ENCODE results near the gene SNCB.
"Not testable (repeated sequence)": the region's sequence is repeated elsewhere in the genome, so short reads cannot be mapped to it uniquely, and the experiment has no call there.

The SNCB gene

DNA sequence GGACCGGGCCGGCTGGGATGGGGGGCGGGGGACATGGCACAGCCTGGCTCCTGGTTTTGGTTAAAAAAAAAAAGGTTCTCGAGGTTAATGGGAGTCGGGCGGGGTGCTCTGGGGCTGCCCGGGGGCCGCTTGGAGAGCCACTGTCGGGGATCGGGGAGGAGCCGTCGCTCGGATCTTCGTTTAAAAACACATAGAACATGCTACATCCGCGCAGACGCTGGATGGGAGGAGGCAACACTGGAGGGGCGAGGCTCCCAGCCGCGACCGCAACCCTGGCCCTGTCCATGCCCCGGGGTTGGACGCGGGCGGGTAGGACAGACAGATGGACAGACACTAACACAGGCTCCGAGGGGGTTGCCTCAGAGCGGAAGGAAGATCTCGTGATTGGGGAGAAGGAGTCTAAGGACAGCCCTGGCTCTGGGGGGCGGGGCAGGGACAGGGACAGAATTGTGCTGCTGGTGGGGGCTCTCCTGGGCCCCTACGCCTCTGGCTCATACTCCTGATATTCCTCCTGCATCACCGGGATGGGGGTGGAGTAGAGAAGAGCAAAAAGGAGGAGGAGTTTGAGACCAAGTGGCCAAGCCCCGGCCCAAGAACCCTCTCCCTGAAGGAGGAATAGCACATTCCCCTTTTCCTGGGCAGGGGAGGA lies 9.9 kb downstream of the SNCB start:
- no peak for DNase-seq

DNA sequence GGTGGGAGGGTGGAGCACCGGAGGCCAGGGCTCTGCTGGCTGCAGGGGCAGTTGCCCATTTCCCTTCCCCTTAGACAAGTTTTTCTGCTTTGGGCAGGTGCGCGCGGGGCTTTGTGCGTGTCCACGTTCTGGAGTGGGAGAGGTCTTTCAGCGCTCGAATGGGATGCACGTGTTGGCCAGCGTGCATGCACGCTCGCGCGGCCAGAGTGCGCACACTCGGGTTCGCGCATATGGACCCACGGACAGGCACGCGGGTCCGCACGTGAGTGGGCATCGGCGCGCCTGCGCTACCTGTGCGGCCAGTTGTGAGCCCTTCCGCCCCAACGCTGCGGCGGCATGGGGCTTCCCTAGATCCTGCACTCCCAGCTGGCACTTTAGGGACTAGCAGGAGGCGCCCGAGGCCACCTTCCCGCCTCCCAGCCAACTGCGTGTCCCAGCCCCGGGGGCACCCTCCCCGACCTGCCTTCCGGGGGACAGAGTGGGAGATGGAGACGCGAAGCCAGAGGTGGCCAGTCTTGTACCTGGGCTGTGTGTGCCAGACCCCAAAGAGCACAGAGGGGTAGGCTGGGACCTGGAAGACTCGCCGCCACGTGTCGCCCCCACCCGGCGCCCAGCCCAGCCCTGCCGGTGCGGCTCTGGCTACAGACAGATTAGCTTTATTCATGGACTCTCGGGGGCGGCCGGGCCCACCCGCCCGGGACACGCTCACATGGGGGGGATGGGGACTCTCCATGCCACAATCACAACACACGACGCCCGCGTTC lies 10.6 kb downstream of the SNCB start:
- no peak for DNase-seq

DNA sequence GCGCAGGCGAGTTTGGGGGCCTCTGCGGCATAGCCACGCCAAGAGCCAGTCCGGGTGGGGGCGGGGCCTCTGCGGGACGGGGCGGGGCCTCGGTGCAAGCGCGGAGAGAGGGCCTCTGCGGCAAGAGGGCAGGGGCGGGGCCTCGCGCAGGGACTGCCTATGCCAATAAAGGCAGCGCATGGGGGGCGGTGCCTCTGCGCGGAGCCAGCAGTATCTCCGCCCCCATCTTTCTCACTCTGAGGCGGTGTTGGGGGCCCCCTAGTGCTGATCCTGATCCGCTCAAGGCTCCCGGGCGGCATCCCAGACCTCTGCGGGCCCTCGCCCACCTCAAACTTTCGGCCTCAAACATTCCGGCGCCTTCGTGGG lies 11.1 kb downstream of the SNCB start:
- DNase-seq = no peak

DNA sequence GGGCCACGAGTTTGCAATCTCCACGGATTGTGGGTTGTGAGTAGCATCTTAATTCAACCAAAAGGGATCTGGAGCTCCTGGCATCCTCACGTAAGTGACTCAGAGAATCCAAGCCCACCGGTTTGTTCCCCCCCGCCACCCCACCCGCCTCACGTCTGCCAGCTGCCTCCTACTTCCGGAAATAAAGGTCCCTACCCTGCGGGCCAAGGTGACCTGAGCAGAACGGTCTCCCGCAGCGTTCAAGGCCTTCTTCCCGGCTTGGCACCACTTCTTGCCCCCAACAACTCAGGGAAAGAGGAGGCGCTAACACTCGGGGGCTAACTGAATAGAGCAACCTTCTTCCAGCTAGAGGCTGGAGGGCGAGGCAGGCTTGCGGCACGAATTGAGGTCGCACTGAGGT lies 11.6 kb downstream of the SNCB start:
- no peak for DNase-seq

DNA sequence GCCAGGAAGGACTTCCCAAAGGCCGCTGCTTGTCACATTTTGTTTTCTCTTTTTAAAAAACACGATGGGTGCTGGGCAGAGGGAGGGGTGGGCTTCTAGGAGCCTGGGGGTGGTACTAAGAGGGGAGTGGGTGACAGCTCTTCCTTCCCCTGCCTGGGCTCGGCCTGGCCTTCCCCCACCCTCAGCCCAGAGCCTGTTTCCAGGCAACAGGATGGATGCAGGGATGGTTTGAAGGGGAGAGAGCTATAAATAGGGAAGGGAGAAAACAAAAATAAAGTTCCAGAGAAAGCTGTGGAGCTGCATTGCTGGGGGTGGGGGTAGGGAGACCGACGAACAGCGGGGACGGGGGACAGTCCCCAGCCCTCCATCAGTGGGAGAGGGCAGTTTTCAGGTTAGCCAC lies 13.8 kb downstream of the SNCB start:
- no peak for DNase-seq

DNA sequence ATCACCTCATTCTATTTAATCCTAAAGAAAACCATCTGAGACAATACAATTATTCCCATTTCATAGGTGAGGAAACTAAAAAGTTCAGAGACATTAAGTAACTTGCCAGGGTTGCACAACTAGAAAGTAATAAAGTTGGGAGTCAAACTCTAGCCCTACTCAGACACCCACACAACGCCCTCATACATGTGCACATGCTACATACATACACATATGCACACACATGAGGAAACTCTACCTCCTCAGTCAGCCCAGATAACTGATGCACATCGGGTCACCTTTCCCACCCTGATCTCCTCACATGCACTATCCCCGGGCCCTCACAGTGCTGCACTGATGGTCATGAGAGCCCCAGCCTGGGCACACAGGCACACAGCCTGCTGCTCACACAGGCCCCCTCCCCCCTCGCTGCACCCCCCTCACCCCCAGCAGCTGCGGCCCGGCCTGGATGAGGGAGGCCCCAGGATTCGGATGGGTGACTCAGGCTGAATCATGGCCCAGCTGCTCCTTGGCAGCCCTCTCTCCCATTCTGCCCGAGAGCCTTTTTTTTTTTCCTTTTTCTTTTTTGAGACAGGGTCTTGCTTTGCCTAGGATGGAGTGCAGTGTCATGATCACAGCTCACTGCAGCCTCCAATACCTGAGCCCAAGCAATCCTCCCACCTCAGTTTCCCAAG lies 15.4 kb downstream of the SNCB start:
- DNase-seq = no peak

DNA sequence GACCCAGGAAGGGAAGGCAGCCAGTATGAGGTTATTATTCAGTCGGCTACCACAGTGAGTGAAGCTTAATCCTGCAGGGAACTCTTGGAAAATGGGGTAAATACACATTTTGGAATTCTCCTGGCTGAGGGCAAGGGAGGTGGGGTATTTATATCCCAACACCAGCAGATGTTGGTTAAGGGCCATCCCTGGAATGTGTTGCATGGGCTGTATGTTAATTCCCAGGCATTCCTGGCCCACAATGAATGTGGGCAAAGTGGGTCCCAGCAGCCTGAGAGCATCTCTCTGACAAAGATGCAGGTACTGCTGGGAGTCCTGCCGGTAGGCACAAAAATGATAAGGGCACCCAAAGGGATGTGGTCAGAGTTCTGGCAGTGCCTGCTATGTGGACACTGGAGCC lies 17.5 kb downstream of the SNCB start:
- no peak for DNase-seq

DNA sequence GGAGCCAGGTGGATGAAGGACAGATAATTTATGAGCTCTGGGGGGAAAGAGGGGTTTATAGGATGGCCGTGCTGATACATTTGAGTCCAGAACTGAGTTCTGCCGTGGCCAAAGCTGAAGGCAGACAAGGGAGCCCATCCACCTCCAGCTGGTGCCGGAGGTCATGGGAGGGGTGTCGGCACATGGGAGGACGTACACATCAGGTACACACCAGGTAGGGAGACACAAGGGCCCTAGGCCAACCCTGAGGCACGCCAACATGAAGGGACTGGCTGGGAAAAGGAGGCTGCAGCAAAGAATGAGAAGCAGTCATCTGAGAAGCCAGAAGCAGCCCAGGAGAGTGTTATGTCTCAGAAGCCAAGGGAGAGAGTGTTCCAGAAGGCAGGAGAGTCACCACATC lies 18.3 kb downstream of the SNCB start:
- no peak for DNase-seq

DNA sequence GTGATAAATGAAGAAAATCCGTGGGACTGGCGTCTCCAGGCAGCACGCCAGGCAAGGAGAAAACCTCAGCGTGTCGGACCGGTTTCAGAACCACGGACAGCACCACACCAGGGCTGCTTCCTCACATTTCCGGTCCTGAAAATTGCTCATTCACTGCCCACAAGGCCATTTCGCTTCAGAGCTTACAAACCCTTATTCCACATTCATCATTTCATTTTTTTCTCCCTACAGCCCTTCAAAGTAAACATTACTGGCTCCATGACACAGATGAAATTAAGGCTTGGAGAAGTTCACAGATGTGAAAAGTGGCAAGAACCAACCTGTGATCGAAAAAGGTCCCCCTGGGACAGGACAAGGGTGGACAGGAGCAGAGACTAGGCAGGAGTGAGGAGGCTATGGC lies 18.9 kb downstream of the SNCB start:
- no peak for DNase-seq

DNA sequence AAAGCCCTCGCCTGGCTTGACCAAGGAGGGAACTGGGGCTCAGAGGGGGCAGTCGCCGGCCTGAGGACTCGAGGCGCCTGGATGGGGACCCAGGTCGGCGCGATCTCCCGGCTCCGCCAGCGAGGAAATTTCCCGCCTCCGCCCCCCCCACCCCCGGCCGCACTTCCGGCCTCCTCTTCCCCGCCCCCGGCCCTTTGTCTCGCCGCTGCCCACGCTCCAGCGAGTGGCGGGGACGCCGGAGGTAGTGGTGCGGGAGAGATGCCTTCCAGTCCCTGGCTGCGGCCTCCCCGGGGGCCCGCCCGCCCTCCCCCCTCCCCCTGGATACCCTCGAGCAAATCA lies 19.9 kb downstream of the SNCB start:
- DNase-seq = no peak

DNA sequence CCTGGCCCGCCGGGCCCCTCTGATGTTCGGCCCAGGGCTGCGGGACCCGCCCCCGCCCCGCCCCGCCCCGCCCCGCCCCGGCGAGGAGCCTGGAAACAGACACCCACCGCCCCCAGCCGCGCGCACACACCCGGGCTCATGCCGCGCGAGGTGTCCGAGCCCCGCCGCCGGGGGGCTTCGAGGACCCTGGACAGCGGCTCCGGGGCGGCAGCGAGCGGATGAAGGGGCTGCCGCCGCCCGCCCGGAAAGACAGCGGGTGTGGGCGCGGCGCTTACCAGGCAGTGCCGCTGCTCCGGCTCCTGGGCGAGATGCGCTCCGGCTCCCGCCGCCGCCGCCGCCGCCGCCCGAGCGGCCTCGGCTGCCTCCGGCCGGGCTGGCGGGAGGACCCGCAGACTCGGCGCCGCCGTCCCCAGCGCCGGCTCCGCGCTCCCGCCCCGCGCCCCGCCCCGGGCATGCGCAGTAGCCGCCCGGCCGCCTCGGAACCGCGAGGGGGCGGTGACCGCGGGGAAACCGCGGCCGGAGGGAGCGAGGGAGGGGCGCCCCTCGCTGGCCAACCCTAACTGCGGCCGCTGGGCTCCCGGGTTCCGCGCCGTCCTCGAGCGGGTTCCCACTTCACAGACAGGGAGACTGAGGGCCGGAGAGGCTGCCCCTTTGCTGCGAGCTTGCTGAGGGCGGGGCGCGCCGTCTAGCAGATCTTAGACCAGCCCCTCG lies 20.5 kb downstream of the SNCB start, which contains the start of gene GPRIN1:
GPRIN1 (minus strand) TSS at position 433 of the 711 bp plus-strand sequence. CDS start 10,322 bp downstream, outside the sequence.
- peak; percentile 16 for DNase-seq

DNA sequence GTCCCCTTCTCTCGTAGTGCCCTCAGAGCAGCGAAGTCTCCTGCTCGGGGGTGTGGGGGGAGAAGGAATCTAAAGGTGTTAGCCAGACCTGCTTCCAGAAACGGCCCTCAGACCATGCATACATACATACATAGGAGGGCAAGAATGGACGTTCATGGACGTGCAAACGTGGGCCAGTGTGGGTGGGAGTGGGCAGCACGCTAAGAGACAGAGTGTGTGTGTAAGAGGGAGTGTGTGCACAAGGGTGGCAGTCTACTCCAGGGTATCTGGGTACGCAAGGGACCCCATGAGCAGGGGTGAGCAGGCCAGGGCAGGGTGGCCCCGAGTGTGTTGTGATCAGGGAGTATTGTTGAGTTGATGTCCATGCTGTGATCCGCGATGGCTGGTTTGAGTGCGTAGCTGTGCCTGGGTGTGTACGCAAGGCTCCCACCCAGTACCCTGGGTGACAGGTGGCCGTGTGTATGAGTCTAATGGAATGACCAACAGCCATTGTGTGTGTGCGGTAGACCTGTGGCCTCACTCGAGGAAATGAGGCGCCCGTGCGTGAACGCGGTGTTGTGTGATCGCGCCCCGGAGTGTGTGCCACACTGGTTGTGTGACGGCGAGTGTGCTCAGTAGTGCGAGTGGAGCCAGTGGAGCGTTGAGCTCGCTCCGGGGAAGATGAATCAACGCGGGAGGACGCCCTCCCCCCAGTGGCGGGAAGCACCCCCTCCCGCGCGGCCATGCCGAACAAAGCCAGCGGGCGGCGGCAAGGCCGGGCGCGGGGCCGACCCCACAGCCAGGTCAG lies 21.2 kb downstream of the SNCB start:
- DNase-seq = no peak

DNA sequence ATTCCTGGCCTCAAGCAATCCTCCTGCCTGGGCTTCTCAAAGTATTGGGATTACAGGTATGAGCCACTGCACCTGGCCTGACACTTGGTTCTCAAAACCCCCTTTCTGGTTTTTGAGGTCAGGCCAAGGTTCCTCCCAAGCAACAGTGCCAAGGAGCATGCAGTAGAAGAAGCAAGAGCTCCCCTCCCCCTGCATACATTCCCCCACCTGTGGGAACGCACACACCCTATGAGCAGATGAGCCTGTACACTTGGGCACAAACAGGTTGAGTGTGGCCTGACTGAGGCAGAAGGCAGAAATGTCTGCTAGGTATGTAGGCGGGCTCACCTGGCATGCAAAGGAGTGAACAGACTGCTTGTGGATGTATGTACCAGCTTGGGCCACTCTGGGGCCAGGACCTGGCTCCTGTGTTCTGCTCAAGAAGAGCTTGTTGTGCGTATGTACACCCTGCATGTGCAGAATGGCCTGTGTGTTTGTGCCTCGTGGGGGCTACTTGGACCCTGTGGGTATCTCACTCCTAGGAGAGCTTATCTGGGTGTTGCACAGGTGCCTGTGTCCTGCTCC lies 22.1 kb downstream of the SNCB start:
- no peak for DNase-seq

DNA sequence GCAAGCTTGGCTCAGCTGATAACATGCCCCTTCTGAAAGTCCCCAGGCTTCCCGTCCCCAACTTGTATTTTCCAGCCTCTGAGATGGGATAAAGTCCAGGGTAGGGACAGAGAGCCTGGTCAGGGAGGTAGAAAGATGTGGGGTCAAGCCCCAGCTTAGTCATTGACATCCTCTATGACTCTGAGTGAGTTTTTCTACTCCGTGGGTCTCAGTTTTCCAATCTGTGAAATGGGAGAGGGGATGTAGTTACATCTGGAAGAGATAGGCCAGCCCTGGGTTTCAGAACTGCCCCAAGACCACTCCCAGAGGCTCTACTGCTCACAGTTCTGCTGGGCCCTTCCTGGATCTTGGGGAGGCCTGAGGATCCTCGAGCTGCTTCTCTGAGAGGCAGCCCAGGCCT lies 23.5 kb downstream of the SNCB start:
- no peak for DNase-seq

DNA sequence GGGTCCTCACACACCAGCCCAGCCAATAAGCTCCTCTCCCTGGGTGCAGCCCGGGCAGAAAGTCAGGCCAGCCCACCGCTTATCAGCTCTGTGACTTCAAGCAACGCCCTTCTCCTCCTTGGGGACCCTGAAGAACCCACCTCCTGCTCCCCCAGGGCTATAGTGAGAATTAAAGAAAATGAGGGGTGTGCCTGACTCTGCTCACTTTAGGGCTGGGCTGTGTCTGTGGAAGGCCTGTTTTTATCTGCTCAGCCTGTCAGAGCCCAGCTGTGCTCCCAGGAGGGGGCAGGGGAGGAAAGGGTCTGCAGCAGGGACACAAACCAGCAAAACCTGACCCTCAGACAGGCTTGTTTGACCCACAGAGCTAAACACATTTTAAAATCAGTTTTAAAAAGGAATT lies 24.3 kb downstream of the SNCB start:
- no peak for DNase-seq

DNA sequence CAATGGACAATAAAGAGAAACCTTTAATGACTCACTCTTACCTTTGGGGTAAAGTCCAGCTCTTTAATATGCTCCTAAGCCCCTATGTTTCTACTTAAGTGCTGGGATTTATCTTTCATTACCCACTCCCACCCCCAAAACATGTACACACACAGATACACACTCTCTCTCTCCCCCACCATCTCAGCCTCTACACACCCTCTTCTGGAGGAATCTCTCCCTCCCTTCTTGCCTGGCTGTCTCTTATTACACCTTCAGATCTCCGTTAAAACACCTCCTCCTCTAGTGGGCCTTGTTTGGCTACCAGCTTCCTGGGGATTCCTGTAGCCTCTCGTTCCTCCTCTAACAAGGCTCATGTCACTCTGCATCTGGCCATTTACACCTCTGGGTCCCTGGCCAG lies 27.2 kb downstream of the SNCB start:
- no peak for DNase-seq

DNA sequence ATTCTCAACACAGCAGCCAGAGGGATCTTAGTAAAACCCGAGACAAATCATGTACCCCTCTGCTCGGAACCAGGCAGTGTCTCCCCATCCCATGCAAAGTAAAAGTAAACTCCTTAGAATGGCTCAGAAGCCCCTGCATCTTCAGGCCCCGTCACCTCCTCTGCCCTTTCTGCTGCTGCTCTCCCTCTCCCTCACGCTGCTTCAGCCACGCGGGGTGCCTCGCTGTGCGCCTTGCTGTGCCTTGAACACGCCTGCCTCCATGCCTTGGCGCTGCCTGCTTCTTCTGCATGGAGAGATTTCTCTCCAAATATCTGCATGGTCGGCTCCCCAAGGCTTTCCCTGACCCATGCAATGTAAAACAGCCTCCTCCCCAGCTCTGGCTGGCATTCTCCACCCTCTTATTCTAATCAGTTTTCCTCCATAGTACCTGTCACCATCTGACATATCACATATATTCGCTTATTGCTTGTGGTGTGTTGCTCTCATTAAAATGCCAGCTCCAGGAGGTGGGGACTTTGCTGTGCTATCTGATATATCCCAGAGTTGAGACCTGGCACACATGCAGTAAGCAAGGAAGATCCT lies 28.3 kb downstream of the SNCB start:
- DNase-seq = no peak

DNA sequence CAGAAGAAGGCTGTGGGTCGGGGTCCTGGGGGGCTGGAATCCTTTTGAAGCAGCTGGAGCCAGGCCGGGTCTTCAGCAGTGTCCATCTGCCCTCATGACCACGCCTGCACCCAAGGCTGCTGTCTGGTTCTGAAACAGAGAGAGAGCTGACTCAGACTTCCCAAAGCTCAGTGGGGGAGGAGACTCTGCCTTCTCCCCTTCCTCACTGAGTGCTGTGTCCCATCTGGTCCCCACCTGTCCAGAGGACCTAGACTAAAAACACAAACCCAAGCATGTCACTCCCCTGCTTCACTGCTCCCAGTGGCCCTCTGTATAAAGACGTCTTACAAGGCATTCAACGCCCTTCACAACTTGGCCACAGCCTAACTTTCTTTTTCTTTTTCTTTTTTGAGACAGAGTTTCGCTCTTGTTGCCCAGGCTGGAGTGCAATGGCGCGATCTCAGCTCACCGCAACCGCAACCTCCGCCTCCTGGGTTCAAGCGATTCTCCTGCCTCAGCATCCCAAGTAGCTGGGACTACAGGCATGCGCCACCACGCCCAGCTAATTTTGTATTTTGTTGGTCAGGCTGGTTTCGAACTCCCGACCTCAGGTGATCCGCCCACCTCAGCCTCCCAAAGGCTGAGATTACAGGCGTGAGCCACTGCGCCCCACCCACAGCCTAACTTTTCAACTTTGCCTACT lies 30.4 kb downstream of the SNCB start:
- not testable (repeated sequence) for DNase-seq

DNA sequence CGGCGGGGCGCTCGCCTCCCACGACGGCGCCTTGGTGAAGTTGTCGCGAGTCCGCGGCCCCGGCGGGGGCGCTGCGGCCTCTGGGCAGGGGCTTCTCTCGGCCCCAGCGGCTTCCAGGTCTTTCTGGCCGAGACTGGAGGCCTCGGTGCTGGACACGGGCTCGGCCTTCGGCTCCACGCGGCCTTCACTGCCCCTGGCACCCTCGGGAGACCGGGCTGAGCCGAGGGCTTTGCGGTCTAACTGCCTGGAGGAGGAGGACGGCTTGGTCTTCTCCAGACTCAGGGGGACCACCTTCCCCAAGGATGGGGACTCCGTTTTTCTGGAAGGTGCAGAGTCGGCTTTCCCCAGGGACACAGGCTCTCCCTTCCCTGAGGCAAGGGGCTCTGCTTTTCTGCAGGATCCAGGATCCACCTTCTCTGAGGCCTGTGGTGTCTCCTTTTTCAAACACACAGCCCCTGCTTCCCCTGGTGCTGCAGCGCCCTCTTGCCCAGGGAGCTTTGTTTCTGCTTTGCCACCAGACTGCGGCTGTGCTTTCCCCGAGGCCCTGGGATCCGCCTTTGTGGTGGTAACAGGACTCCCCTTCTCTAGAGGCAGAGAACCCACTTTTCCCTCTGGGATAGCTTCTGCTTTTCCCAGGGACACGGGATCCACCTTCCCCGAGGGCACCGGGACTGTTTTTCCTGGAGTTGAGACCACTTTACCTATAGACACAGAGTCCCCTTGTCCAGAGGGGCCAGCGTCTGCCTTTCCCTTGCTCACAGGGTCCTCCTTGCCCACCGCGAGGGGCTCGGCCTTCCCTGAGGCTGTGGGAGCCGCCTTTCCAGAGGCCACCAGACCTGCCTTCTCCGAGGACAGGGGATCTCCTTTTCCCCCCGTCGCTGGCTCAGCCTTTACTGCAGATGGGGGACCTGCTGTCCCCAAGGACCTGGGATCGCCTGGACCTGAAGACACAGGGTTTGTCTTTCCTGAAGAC lies 32.6 kb downstream of the SNCB start:
- DNase-seq = no peak
